HG02870 (cell line): ENCODE measurements around the gene TUT1.
"Not testable (repeated sequence)": the region's sequence is repeated elsewhere in the genome, so short reads cannot be mapped to it uniquely, and the experiment has no call there.

Experiments
- ATAC-seq: cut with Tn5 transposase; IDR thresholded peaks from one replicate; pipeline ENCODE4 v1.9.1; 2021; ENCODE audit warnings: mild to moderate bottlenecking, moderate library complexity; ENCODE audit not compliant: unreplicated experiment

The TUT1 gene

DNA sequence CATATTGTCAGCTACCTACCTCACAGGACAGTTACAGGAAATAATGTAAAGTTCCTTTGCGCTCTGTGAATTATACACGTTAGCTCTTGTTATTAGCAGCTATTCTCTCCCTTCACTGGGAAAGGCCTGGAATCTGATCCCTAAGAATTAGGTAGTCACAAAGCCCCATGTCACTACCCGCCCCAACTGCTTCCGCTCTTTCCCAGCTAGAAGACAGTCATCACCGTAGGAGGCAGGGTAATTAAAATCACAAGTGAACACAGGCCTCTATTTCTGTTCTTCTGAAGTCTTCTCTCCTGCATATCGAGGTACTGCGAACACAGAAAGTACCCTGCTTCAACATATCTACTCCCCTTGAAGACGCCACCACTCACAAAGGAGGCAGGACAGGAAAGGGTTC is 32.1 kb downstream of the TUT1 start:
- no peak for ATAC-seq

DNA sequence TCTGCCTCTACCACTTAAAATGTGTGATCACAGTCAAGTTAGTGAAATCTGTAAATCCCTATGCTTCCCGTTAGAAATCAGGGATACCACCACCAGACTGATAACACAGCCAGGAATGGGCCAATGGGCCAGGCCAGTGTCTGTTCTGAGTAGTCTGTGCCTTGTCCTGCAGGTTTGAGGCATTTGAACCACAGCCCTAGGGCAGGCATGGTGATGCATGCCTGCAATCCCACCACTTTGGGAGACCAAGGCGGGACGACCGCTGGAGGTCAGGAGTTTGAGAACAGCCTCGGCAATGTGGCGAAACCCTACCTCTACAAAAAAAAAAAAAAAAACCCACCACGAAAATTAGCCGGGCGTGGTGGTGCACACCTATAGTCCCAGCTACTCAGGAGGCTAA is 32.7 kb downstream of the TUT1 start:
- no peak for ATAC-seq

DNA sequence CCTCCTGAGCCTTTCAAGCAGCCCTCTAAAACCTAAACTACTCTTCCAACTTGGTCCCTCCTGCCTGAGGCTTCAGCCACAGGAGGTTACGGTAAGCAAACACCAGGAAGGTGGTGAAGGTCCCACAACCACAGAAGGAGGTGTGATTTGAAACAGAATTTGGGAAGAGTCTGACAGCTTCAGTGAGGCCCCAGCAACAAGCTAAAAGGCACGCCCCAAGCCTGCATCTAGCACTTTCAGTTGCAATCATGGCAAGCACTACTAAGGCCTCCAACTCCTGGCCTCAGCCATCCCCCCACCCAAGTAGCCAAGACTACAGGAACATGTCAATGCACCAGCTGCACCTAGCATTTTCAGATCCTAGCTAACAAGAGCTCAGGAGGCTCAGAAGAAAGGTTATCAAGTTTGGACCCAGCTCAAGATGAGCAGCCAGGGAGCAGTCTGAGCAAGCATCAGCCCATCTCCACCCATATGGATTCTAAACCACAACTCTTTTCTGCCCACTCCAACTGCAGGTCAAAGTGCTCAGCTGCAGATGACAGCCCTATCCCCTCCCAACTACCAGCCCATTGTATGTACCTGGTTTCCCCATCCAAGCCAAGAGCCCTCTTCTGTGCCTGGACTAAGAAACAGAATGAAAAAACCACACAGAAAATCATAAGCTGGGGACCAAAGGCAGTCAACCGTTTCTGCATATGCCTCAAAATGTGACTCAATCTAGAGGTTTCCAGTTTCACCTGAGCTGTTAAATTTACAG is 34.3 kb downstream of the TUT1 start:
- ATAC-seq, result no peak

DNA sequence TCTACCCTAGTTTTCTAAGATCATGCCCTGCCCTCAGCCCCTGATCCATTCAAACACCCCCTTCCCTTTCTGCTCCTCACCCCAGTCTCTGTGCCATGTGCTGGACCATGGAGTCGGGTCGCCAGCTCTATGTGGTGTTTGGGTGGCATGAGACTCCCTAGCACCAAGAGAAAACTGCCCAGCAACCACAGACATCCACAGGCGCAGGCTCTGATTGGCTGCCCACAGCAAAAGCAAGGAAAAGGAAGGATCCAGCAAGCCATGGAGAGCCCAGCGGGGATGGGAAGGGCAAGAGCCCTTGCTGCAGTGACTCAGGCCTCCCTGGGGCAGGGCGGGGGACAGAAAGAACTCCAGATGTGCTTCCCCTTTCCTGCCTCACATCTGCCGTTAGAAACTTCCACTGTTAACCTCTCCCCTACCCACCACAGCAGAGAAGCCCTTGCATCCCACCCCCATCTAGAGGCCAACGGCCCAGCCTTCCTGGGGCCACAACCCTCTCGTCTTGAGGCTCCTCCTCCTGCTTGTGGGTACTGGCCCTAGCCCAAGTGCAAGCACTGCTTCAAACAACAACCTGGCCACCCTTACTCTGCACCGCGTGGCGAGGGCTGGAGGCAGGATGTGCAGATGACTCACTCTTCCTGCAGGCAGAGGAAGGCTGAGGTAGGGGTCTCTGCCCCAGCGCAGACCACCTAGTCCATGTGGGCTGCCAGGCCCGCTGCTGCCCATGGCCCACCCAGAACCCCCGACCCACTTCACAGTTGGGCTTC is 35.0 kb downstream of the TUT1 start:
- peak; percentile 34 for ATAC-seq

DNA sequence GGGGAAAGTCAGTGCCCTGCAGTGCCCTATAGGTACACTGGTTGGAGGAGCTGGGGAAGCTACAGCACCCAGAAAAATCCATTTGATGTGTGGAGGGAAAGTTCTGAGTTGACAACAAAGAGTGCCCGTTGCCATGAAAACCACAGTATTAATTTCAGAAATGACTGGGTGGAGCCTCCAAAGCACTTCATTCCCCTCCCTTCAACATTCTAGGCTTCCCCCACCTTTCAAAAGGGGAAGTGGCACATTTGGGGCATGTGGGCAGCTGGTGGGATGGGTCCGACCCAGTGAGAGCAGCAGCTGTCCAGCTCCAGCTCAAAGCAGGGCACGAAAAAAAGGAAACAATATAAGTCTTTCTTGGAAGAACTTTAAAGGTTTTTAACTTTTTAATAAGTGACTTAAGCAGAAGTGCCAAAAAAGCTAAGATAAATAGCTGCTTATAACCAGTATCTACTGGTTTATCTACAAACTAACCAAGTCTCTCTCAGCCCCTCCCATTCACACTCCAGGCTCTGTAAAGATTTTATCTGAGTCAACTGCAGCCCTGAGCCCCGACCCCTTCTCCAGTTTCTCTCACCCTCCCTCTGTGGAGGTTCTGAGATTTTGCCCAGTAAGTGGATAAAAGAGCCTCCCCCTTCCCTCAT is 35.7 kb downstream of the TUT1 start:
- no peak for ATAC-seq

DNA sequence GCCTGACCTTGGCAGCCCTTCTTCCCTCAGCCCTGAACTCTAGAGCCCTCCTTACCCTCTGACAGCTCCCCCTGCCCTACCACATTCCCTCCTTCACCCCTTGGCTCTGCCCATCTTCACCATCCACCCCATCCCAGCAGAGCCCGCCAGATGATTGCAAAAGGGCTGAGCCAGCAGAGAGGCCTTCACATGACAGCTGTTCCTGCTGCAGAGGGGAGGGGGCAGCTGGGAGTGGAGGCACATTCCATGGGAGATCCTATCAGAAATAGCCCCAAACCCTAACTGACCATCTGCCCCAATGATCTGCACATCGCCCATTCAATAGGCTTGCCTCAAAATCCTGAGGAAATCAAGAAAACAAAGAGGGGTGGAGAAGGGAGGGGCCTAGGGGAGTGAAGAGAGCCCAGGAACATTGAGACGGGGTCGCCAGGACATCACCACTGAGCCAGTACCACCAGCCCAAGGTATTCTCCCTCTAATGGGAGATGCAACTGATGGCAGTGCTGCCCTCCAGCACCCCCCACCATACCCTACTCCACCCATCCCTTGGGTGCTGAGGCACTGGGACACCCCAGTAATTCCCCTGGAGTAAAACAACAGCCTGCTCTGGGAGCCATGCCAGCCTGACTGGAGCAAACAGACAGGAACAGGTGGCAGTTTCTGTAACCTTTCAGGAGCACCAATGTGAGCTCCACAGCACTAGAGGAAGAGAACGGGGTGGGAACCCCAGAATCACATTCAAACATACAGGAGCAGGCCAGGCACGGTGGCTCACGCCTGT is 36.7 kb downstream of the TUT1 start:
- no peak for ATAC-seq

DNA sequence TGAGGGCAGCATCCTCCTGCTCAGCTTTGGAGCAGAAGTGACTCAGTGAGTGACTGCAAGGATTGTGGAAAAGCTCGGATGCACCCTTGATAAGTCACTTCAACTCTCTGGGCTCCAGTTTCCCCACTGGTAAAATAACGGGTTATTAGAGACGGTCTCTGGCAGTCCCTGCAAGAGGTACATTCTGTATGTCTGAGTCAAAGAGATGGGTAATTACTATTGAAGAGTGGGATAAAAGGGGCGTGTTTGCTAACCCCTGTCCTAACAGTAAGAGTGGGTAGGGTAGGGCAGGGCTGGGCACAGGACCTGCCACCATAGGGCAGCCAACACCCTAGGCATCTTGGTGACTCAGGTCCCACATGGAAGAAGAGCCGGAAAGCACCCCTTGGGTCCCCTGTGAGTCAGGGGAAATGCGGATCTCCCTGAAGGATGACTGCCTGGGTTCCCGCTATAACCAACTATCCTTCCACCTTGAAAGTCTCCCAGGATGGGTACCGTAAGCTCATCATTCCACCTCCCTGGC is 37.4 kb downstream of the TUT1 start:
- ATAC-seq, result no peak

DNA sequence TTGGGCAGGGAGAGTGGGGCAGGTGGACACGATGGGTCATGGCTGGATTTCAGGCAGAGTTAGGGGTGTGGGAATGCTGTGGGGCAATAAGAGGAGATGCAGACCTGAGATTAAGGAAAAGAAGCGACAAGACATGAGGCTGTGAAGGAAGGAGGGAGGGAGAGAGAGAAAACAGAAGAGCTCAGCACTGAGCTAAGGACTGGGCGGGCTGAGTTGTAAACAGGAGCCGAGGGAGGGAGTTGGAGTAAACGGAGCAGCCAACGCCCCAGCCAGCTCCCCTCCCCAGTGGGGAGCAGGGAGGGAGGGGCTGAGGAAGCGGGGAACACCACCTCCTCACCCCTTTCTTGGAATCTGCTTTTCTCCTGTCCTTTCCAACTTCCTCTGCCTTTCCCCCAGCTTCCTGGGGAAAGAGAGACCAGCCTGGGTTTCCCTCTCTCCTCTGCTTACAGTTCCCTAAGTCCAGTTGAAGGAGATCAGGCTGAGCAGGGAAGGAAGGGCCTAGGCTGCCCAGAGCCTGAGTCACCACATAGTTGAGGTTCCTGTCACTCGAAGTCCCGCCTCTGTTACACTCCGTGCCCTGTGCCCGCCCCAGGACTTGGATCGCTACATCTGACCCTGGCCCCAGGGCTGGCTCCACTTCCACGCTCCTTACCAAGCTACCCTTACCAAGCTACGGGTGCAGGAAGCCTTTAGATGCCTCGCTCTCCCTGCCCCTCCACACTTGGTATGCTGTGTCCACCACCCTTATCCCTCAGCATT is 38.1 kb downstream of the TUT1 start:
- ATAC-seq, result no peak

DNA sequence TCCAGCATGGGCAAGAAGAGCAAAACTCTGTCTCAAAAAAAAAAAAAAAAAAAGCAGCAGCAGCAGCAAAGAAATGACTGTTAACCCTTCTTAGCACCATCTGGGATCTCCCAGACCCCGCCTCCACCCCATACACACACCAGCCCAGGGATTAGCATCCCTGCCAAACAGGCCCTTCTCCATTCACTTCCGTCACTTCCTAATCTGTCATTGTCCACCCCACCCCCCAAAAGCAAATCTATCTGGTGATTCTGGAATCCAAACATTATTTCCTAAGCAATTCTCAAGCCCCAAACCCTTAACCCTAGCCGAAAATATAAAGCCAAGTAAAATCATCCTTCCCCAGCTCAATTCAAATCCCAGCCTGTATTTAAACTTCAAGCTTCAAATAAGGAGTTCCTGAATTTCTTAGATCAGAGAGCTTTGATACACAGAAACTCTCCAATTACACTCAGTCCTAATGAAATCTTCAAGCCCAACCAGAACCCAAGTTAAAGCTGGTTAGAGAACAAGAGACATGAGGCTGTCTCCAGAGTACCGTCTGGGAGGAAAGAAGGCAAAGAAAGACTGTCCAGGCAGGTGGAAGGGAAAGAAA is 38.7 kb downstream of the TUT1 start:
- no peak for ATAC-seq

DNA sequence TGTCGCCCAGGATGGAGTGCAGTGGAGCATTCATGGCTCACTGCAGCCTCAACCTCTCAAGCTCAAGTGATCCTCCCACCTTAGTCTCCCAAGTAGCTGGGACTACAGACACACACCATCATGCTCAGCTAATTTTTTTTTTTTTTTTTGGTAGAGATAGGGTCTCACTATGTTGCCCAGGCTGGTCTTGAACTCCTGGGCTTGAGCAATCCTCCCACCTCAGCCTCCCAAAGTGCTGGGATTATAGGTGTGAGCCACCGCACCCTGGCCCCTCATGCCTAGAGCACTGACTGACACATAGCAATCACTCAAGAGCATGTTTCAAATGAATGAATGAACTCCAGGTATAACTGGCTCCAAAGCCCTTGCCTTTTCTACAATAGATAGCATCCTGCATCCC is 40.8 kb downstream of the TUT1 start:
- not testable (repeated sequence) for ATAC-seq

DNA sequence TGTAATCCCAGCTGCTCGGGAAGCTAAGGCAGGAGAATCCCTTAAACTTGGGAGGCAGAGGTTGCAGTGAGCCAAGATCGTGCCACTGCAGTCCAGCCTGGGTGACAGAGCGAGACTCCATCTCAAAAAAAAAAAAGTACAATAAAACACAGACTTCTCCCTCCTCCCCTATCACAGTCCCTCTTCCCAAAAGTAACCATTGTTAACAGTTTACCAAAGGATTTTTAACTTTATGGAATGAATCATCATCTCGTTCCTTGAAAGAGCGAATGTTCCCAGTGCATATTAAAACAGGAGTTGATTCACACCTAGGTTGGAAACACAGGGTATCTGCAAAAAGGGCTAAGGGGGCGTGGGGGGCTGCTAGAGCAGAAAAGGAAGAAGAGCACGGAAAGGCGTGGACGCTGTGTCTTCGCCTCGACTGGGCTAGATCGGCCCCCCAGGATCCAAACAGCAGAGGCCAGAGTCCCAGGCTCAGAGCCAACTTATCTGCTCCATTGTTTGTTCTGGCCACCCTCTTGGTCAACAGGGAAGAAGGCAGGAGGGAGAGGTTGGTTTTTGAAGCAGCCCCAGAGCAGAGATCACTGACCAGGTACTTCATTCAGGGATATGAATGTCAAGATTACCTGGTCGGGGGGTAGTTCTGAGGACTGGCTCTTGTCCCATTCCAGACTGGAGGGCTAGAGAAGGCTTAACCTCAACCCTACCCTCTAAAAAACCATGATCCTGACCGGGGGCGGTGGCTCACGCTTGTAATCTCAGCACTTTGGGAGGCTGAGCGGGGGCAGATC is 42.6 kb downstream of the TUT1 start:
- ATAC-seq, result no peak

DNA sequence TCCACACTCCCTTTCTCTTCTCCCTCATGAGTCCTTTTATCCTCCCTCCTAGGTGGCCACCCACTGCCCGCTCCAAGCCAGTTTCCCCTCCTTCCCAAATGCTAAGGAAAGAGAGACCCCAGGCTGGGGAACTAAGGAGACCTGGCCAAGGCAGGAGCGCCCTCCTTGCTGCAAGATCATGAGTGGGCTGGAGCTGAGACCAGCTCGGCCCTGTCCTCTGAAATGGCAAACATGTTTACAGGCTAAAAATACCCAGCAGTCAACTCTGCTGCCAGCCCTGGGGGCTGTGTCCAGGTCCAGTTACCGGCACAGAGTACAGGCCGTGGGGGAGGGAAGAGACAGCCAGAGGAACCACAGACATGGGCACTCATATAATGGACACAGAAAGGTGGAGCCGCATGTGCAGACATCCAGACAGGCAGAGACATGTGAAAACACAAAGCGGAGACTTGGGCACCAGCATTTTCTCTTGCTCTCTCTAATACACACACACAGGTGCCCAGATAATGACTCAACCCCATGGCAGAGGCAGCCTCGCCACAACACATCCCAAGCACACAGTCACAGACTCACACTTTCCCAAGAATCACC is 43.5 kb downstream of the TUT1 start:
- ATAC-seq, result no peak

DNA sequence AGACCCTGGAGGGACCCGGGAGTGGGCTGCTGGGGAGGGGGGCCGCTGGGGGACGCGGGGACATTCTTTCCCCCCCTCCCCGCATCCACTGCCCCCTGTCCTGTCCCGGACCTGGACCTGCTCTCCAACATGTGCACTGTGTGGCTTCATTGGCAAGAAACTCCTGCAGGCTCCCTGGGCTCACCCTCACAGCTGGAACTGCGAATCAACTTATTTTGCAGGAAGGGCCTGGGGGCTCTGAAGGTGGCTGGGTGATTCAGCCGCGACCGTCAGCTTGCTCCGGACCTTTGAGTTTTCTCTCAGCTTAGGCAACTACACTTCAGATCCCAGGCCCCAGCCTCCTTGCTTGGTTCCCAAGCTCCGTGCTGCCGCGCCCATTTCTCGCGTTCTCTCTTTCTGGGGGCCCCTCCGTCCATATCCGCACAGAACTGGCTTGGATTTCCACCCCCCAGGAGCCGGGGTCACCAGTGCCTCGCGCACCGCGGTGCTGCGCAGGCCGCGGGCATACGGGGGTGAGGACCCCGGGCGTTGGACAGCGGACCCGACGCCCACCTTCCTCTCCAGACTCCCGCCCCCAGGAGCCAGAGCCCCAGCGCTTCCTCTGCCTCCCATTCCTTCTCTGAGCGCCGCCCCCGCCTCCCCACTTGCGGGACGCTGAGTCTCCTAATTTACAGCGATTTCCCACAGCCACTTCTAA is 44.2 kb downstream of the TUT1 start:
- no peak for ATAC-seq

DNA sequence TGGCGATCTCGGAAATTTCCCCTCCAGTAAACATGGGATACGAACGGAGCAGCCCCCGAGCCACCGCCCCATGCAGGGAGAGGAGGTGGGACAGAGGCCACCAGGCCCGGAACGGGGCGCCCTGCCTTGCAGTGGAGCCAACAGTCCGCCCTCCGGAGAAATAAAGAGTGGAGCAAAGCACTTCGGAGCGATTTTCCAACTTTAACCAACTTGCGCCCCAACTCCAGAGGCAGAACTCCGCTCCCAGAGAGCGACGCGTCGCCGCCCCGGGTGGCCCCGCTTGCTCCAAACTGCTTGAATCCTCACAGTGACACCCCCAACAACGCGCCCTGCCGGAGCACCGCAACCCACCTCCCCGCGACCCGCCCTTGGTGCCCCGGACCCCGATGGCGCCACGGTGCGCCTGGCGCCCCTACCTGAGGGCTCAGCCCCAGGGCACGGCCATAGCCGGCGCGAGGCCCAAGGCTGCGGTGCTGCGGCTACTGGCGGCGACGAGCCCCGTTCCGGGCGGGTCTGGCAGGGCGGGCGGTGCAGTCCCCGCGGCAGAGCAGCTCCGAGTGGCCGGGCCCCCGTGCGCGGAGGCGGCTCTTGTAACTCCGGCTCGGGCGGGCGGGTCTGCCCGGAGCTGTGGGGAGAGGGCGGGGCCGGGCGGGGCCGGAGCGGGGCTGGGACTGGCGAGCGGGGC is 44.9 kb downstream of the TUT1 start, which contains the start of gene AHNAK:
AHNAK (minus strand) TSS at position 563 of the 685 bp plus-strand sequence. CDS start 10,708 bp downstream, outside the sequence.
- no peak for ATAC-seq

DNA sequence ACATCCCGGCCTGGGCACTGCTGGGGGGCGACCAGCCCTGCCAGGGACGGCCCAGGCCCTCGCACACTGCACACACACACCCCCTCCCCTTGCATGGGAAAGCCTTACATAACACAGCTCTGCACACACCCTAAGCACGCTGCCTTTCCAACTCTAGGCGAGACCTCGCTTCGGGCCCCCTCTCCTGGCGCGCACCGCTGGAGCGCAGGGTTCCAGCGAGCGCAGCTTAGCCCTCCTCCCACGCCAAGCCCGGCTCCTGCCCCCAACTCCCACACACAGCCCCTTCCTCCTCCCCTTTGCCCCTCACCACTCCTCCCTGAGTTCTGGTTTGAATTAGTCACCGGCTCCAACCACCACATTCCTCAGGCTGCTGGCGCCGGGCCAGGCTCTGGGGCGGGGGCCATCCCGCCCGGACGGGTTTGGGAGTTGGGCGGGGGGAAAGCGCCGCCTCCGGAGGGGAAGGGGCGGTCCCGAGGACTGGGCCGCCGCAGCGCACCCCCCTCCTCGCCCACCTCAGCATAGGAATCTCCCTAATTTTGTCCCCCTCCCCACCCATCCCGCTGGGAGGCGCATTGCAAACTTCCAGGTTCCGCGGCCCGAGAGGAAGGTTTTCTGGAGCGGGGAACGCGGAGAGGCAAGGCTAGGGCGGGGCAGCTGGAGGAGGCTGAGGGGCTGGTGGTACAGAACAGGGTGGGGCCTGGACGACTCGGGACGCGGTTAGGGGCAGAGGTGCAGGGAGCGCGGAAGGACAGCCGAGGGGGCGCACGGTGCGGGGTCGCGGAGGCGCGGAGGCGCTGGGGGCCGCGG is 45.7 kb downstream of the TUT1 start:
- ATAC-seq, result no peak
